HG03520 (cell line): ENCODE data around the gene NPVF.

Source experiments
- ATAC-seq: cut with Tn5 transposase; IDR thresholded peaks from one replicate; pipeline ENCODE4 v1.9.1; 2021; ENCODE audit warnings: mild to moderate bottlenecking, moderate library complexity; ENCODE audit not compliant: unreplicated experiment

NPVF gene

DNA sequence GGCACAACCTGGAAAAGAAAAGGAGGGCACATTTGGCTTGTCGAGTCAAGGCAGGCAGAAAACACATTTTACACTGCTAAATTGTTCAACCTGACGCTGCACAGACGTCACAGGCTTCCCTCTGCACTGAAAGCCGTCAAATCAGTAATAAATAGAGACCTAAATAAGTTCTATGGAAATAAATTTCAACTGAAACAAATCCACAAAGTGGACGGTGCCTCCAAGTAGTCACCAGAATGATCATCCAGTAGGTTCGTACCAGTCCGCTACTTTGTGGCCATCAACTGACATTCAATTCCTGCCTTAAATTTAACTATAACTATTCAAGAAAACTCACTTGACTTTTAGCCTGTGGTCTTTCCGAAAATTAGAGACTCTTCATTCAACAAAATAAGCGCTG is 49.0 kb downstream of the NPVF start:
- ATAC-seq: no peak
